Tibial artery (tissue), 4 donors: ENCODE measurements around the gene OR2T11.
"Not testable (repeated sequence)": the region's sequence is repeated elsewhere in the genome, so short reads cannot be mapped to it uniquely, and the experiment has no call there.

Source experiments
- DNase-seq, 2 donors: peaks; one replicate each; pipeline ENCODE4 v3.0.0-alpha.2; 2019
- H3K27ac ChIP-seq, 2 donors: fragments of 200-600 bp; sonication (generic) in 1 of 2; 1 replicate in 1 of 2; 2 replicates in 1 of 2; pipeline ENCODE4 v1.5.1; 2018 to 2019; ENCODE audit warnings: mild to moderate bottlenecking in 1 of 2
- H3K27me3 ChIP-seq, 2 donors: fragments of 200-600 bp; sonication (generic) in 1 of 2; one replicate each; pipeline versions ENCODE4 v1.5.1 to v1.6.0; 2016 to 2019
- H3K36me3 ChIP-seq, 3 donors: fragments of 200-600 bp; sonication (generic) in 2 of 3; one replicate each; pipeline ENCODE4 v1.5.1; 2016 to 2019; ENCODE audit warnings: mild to moderate bottlenecking in 2 of 3
- H3K4me1 ChIP-seq, 4 donors: fragments of 200-600 bp; sonication (generic) in 2 of 4; 1 replicate in 3 of 4; 2 replicates in 1 of 4; pipeline ENCODE4 v1.5.1; 2016 to 2019
- H3K4me3 ChIP-seq, 2 donors: fragments of 200-600 bp; sonication (generic) in 1 of 2; 1 replicate in 1 of 2; 2 replicates in 1 of 2; pipeline ENCODE4 v1.5.1; 2018 to 2019; ENCODE audit warnings: mild to moderate bottlenecking in 2 of 2
- H3K9me3 ChIP-seq, 3 donors: fragments of 200-600 bp; sonication (generic) in 1 of 3; one replicate each; pipeline ENCODE4 v1.5.1; 2016 to 2019
- CTCF ChIP-seq, 2 experiments: fragments of 200-600 bp in 1 of 2; fragments of 450-650 bp in 1 of 2; IDR thresholded peaks; one replicate each; pipeline ENCODE4 v1.5.1; 2017 to 2019; ENCODE audit warnings: antibody characterized with exemption in 2 of 2, mild to moderate bottlenecking in 1 of 2, moderate library complexity in 1 of 2
- intact Hi-C: fragments of 100-400 bp; cut with DNase I; formaldehyde crosslinking; loops from one replicate; pipeline ENCODE4 v1.15.0; 2023; ENCODE audit warnings: low total_unique reads

OR2T11 gene

GRCh38 chr1:248592655-248593054, 42.2 kb downstream of the OR2T11 start:
- DNase-seq: no peak
- Histone ChIP-seq H3K27me3 (no peaks in the 10 kb centered on the region), H3K27ac (no peak overlapping the region), H3K4me1 (no peaks in the 10 kb centered on the region), H3K4me3 (no peak overlapping the region), H3K36me3 (no peaks in the 10 kb centered on the region), H3K9me3 (no peaks in the 10 kb centered on the region)
- intact Hi-C loops: no loop called here
- TF ChIP-seq CTCF (IDR thresholded peaks at IDR 0.05): no peak

- intact Hi-C loops: no loop called here
- Histone ChIP-seq H3K27ac (no peak overlapping the region), H3K4me1 (no peaks in the 10 kb centered on the region), H3K36me3 (no peaks in the 10 kb centered on the region), H3K9me3 (no peaks in the 10 kb centered on the region), H3K4me3 (no peak overlapping the region), H3K27me3 (no peaks in the 10 kb centered on the region)
- DNase-seq: no peak
- TF ChIP-seq CTCF (IDR thresholded peaks at IDR 0.05): no peak
Measured at GRCh38 chr1:248590055-248590454, 44.8 kb downstream of the OR2T11 start.

- no peaks in the 10 kb centered on the region for H3K36me3 ChIP-seq
- H3K9me3 ChIP-seq: no peaks in the 10 kb centered on the region
- TF ChIP-seq CTCF (IDR thresholded peaks at IDR 0.05): no peak
- H3K27ac ChIP-seq: no peak overlapping the region
- no peaks in the 10 kb centered on the region for H3K27me3 ChIP-seq
- DNase-seq: no peak
- H3K4me3 ChIP-seq: no peak overlapping the region
- no peaks in the 10 kb centered on the region for H3K4me1 ChIP-seq
- intact Hi-C loops: no loop called here
Measured at GRCh38 chr1:248589334-248589733, 45.6 kb downstream of the OR2T11 start.

- H3K27me3 ChIP-seq: no peaks in the 10 kb centered on the region
- intact Hi-C loops: no loop called here
- TF ChIP-seq CTCF (IDR thresholded peaks at IDR 0.05): no peak
- H3K4me3 ChIP-seq: no peak overlapping the region
- H3K36me3 ChIP-seq: no peaks in the 10 kb centered on the region
- no peaks in the 10 kb centered on the region for H3K4me1 ChIP-seq
- no peak for DNase-seq
- H3K9me3 ChIP-seq: no peaks in the 10 kb centered on the region
- no peak overlapping the region for H3K27ac ChIP-seq
Measured at GRCh38 chr1:248585266-248585665, 49.6 kb downstream of the OR2T11 start.

- no peak overlapping the region for H3K27ac ChIP-seq
- H3K27me3 ChIP-seq: no peaks in the 10 kb centered on the region
- H3K4me1 ChIP-seq: no peaks in the 10 kb centered on the region
- no peaks in the 10 kb centered on the region for H3K36me3 ChIP-seq
- H3K9me3 ChIP-seq: no peaks in the 10 kb centered on the region
- TF ChIP-seq CTCF (IDR thresholded peaks at IDR 0.05): no peak
- DNase-seq: no peak
- intact Hi-C loops: no loop called here
- no peak overlapping the region for H3K4me3 ChIP-seq
Measured at GRCh38 chr1:248576260-248576980, 58.5 kb downstream of the OR2T11 start.

- intact Hi-C loops, H3K4me1 ChIP-seq, DNase-seq, H3K9me3 ChIP-seq, H3K27me3 ChIP-seq, H3K36me3 ChIP-seq, H3K4me3 ChIP-seq, H3K27ac ChIP-seq: not testable (repeated sequence)
Measured at GRCh38 chr1:248574657-248575056, 60.2 kb downstream of the OR2T11 start, which contains the start of gene OR2T34. OR2T34 (minus strand) TSS chr1:248574757; CDS start chr1:248574757, 0 bp downstream.

- H3K9me3 ChIP-seq, DNase-seq, H3K36me3 ChIP-seq, H3K27ac ChIP-seq, H3K4me3 ChIP-seq, H3K4me1 ChIP-seq, intact Hi-C loops, H3K27me3 ChIP-seq: not testable (repeated sequence)
Measured at GRCh38 chr1:248573856-248574255, 61.0 kb downstream of the OR2T11 start.
